GM19043 (cell line): Measurements from ENCODE around the gene RNF113B.

Experiments
- ATAC-seq: cut with Tn5 transposase; IDR thresholded peaks from one replicate; pipeline ENCODE4 v1.9.1; 2021; ENCODE audit warnings: low read depth; ENCODE audit not compliant: unreplicated experiment

RNF113B gene

GRCh38 chr13:98180092-98180491 lies 3.0 kb upstream of the RNF113B start:
- ATAC-seq: no peak

- no peak for ATAC-seq
These were observed 1.2 kb downstream of the RNF113B start for GRCh38 chr13:98175823-98176222.

GRCh38 chr13:98175043-98175442 lies 2.0 kb downstream of the RNF113B start:
- no peak for ATAC-seq

- ATAC-seq: no peak
These were observed 2.8 kb downstream of the RNF113B start for GRCh38 chr13:98174307-98174706.

GRCh38 chr13:98173431-98174152 lies 3.5 kb downstream of the RNF113B start:
- no peak for ATAC-seq

- no peak for ATAC-seq
These were observed 4.3 kb downstream of the RNF113B start for GRCh38 chr13:98172590-98173422.

- no peak for ATAC-seq
These were observed 5.0 kb downstream of the RNF113B start for GRCh38 chr13:98171900-98172589.

- ATAC-seq: no peak
These were observed 7.7 kb downstream of the RNF113B start for GRCh38 chr13:98169331-98169730.

GRCh38 chr13:98162935-98163334 lies 14.1 kb downstream of the RNF113B start:
- no peak for ATAC-seq

GRCh38 chr13:98158172-98158899 lies 18.7 kb downstream of the RNF113B start:
- no peak for ATAC-seq

GRCh38 chr13:98157609-98158008 lies 19.5 kb downstream of the RNF113B start:
- ATAC-seq: no peak

- no peak for ATAC-seq
These were observed 19.9 kb downstream of the RNF113B start for GRCh38 chr13:98157188-98157587.

- no peak for ATAC-seq
These were observed 20.8 kb downstream of the RNF113B start for GRCh38 chr13:98156259-98156658.

GRCh38 chr13:98155475-98156109 lies 21.5 kb downstream of the RNF113B start:
- no peak for ATAC-seq

GRCh38 chr13:98150832-98151479 lies 26.1 kb downstream of the RNF113B start:
- ATAC-seq: no peak

GRCh38 chr13:98147521-98147920 lies 29.5 kb downstream of the RNF113B start:
- no peak for ATAC-seq

GRCh38 chr13:98144801-98145350 lies 32.2 kb downstream of the RNF113B start:
- ATAC-seq: no peak

GRCh38 chr13:98144027-98144741 lies 32.9 kb downstream of the RNF113B start:
- ATAC-seq: no peak

- ATAC-seq: no peak
These were observed 33.5 kb downstream of the RNF113B start for GRCh38 chr13:98143601-98144026.
